Umbilical cord (tissue), 2 donors: ENCODE measurements around the gene NCK2. TPM values are rescaled to one million over a fixed set of nuclear protein-coding genes. Genes with fewer than 3 reads are reported as not detected.
"Not testable (repeated sequence)": the region's sequence is repeated elsewhere in the genome, so short reads cannot be mapped to it uniquely, and the experiment has no call there.

Source experiments
- DNase-seq: peaks from one replicate; pipeline ENCODE4 v3.0.0-alpha.2; 2015; ENCODE audit warnings: low spot score
- total RNA-seq: library from RNA; depleted of rRNA; stranded (reverse); fragments of >200 nt; gene quantifications from one replicate; pipeline ENCODE4 v1.2.3, GENCODE V29; 2014; ENCODE audit warnings: low replicate concordance; ENCODE audit not compliant: insufficient read depth

Gene NCK2
- total RNA-seq, 1 donor from 2014 or later: 42.4 TPM

DNA sequence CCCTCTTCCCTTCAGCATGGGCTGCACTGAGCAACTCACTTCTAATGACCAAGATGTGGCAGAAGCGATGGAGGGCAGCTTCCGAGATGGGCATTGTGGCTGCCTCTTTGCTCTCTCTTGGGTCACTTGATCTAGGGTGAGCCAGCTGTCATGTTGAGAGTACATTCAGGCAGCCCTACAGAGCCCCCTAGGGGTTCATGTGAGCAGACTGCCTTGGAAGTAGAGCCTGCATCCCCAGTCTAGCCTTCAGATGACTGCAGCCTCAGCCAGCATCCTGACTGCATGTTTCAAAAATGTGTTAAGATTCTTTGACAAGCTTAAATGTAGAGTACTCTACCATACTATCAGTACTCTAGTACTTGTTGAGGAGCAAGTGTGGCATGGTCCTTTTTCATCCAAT lies 143.9 kb downstream of the NCK2 start:
- no peak for DNase-seq

DNA sequence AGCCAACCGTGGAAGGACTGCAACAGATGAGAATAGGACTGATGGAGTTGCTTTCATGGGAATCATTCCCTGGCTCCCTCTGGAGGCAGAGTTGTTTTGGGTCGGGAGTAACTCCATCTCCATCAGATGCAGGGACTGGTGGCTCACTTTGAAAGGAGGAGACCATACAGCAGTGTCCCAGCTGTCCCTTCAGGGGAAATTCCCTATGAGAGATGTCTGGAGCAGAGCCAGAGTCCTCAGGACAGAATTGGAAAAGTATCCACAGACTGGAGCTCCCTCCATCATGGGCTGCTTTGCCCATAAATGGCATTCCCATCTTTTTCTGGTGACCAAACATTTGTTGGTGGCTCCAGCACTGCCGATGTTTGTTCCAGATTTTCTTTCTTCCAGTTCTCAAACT lies 144.3 kb downstream of the NCK2 start:
- no peak for DNase-seq

DNA sequence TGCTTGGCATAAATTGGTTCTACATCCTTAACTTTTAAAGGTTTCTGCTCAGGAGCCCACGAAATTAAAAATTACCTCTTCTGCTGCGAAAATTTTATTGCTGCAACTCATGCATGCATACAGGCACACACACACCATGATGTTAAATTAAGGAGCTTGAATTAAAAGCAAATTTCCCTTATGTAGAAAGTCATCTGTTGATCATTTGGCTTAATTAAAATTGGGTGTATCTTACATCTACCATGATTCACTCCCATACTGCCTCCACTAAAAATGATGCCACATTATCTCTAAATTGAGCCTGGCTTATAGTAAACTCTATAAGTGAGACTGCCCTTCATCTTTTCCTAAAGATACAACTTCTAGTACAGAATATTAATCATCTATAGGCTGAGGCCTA lies 145.4 kb downstream of the NCK2 start:
- DNase-seq: no peak

DNA sequence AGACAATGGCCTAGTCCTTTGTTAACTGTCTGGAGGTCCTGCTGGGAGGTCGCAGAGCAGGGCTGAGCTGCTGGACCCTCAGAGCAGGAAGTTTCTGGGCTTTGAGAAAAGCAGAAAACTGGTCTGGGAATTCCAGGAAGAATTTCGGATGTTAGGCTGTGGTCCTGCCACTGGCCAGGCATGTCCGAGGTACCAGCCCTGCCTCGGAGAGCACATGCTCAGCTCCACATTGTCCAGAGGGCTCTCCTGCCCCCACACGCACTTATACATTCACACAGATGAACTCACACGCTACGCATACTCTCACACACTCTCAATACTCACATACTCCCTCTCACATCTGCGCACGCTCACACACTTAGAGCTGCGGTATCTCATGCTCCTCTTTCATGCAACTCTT lies 146.1 kb downstream of the NCK2 start:
- DNase-seq: no peak

DNA sequence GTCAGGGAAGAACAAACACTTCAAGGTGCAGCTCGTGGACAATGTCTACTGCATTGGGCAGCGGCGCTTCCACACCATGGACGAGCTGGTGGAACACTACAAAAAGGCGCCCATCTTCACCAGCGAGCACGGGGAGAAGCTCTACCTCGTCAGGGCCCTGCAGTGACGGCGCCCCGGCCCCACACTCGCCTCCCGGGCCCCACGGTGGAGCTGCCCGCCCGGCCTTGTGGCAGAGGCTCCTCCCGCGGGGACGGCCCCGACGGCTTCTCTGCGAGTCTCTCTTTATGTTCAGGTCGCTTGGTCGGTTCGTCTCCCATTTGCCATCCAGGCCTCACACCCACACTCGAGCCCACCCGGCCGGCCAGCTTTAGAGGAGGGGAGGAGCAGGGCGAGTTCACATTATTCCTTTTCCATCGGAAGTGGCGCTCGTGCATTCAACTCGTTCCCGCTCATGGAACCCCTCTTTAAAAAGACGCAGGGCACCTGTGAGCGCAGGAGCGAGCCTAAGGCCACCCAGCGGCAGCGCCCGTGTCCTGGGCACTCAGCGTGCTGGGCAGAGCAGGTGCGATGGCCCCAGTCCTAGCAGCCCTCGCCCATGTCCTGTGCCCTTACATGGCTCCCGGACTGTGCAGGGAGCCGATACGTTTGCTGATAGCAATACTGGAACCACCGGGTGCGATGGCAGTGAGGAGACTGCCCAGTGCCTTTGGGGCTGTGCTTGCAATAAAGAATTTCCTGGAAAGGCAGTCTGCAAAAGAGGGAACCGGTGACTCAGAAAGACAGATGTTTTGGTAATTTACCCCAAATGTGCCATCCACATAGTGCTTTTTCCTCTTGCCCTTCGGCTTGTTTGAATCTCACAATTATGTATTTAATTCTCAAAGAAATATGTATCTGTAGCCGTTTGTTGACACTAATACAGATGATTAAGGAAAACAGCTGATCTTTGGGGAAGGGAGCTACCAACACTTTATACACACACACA lies 148.6 kb downstream of the NCK2 start:
- DNase-seq: no peak

DNA sequence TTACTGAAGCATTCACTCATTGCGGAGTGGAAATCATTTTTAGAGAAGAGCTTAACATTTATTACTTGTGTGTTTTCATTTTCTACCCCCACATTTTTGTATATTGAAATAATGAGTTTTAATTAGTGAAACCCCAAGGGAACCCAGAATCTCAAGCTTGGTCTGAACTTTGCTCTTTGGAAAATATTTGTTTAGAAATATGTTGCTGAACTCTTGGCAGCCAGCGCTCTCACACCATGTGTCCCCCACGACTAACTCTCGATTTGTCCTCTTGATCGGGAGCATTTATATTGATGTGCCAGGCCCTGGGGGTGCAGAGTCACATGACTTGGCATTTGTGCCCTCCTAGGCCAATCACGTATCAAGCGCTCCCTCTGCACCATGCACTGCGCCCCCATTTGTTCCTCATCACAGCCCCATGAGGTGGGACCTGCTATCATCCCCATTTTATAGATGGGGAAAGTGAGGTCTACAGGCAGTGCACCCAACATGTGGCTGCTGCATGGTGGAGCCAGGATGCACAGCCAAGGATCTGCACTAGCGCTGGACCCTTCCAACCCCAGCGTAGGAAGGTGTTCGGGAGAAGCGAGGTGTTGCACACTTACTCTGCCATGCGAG lies 149.7 kb downstream of the NCK2 start:
- no peak for DNase-seq

GRCh38 chr2:105895990-105896764 lies 151.5 kb downstream of the NCK2 start:
- DNase-seq: no peak

GRCh38 chr2:105896765-105897163 lies 152.1 kb downstream of the NCK2 start:
- DNase-seq: no peak

DNA sequence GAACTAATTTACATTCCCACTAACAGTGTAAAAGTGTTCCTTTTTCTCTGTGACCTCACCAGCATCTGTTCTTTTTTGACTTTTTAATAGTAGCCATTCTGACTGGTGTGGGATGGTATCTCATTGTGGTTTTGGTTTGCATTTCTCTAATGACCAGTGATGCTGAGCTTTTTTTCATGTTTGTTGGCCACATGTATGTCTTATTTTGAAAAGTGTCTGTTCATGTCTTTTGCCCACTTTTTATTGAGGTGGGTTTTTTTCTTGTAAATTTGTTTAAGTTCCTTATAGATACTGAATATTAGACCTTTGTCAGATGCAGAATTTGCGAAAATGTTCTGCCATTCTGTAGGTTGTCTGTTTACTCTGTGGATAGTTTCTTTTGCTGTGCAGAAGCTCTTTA lies 153.0 kb downstream of the NCK2 start:
- not testable (repeated sequence) for DNase-seq

- DNase-seq: no peak
These were observed 158.5 kb downstream of the NCK2 start for GRCh38 chr2:105903051-105903674.

GRCh38 chr2:105904938-105905337 lies 160.2 kb downstream of the NCK2 start:
- no peak for DNase-seq

DNA sequence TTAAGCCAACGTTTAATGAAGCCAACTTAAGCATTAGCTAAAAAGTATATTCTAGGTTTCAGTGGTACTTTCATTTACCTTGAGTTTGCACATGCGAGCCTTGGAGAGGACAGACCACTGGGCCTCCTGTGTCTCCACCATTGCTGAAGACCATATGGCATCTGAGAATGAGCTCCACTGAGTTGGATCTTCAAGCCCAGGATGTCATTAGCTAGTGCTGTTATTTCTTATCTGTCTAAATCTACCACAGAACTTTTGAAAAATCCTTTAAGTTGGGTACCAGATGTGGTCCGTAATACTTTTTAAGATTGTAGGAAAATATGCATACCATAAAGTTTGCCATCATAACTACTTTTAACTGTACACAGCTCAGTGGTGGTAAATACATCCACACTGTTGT lies 161.8 kb downstream of the NCK2 start:
- DNase-seq: no peak

DNA sequence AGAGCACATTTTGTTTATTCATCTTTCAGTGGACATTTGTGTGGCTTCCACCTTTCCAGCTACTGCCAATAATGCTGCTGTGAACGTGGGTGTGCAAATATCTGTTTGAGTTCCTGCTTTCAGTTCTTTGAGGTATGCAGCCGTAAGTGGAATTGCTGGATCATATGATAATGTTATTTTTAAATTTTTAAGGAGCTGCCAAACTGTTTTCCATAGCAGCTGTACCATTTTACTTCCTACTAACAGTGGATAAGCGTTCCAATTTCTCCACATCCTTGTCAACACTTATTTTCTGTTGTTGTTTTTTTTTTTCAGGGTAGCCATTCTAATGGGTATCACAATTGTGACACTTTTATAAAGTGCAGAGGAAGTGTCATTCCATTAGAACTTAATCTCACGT lies 162.5 kb downstream of the NCK2 start:
- no peak for DNase-seq

GRCh38 chr2:105909215-105909614 lies 164.5 kb downstream of the NCK2 start:
- DNase-seq: no peak

DNA sequence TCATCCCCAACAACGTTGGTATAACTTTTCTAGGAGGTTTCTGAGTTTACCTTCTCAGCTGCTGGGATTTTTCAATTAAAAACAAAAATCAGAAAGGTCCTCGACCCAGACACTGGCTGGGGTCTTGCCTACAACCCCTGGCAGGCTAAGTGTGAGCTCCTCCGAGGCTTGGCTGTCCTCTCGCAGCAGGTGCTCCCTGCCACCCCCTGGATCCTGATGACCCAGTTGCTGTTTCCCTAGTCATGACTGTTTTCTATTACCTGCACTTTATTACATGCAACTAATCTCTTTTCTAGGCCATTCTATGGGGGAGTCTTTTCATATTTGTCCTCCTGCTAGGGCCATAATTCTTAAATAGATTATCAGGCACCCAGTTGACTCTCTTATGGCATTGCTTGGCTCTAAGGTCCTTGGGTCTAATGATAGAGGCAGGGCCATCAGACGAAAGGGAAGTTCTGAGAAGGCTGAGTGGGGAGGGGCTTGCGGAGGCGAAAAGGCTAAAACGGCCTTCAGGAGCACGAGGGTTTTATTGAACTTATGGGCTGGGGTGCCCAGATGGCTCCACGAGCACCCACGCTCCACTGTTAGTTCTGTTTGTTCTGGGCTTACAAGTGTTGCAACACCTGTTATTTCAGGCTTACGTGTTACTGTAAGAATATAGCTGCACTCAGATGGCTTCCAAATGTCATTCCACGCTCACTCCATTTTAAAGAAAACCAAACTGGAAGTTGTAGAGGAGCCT lies 166.0 kb downstream of the NCK2 start:
- DNase-seq: no peak

GRCh38 chr2:105911425-105911824 lies 166.7 kb downstream of the NCK2 start:
- DNase-seq: no peak

DNA sequence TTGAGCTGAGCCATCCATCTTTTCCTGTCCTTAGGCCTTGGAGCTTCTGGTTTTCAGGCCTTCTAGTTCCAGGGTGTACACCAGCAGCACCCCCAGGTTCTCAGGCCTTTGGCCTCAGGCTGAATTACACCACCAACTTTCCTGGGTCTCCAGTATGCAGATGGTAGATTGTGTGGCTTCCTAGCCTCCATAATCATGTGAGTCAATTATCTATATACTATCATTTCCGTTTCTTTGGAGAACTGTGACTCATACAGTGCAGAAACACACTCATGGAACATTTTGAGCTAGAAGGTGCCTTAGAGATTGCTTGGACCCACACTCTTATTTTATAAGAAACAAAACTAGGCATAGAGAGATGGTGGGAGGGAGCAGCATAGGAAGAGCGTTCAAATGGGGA lies 167.4 kb downstream of the NCK2 start:
- DNase-seq: no peak

DNA sequence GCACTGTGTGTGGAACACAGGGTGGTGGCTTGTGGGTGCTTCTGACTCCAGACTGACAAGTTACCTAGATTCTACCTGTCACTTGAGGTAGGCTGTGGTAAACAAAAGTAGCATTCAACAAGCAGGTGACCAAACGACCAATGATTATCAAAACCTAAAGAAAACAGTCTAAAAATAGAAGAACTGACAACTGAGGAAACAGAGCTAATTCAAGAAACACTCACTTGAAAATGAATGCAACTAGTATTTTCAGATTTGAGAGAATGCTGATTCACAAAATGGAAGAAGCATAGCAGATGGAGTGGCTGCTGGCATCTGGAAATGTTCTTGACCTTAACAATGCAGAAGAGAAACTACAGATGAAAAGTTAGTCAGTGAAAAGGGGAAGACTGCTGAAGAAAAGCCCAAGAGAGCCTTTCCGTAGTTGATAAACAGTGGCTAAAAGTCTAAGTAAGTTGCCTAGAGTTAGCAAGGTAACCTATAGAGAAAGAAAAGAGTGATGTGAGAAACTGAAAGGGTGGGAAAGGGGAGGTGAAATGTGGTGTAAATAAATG lies 170.4 kb downstream of the NCK2 start:
- DNase-seq: no peak

DNA sequence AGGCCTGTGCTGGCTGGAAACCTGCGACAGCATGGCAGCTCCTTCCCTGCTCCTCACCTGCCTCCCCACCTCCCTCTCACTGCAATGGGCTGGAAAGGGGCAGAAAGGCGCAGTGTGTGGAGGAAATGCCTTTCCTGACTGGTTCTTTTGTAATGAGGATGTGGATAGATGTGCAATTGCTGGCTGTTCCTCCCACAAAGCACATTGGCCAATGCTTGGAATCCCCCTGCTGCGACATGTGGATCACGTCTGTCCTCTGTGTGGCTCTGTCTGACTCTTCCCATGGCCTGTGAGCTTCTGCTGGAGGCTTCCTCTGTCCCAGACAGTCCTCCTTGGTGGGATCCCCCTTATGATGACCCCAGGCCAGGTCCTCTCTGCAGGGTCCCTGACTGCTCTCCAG lies 172.5 kb downstream of the NCK2 start:
- no peak for DNase-seq

DNA sequence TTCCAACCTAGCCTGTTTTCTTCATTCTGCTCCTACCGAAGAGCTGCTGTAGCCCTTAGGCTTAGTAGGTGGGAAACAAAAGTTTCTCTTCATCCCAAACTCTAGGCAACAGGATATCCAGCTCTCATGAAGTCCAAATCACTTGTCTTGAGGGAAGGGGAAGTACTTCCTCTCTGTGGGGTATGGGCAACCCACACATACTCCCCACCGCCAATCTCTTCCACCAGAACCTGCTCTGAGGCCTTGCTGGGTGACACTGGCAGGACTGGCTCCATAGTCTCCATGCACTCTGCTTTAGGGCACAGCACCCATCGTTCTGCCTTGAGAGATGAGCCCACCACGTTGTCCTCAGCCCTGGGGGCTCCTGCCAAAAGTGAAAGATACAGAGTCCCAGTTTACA lies 173.0 kb downstream of the NCK2 start:
- no peak for DNase-seq
